Panc1 (cell line): ENCODE results near the gene TMEM220. TPM values are rescaled to one million over a fixed set of nuclear protein-coding genes. Genes with fewer than 3 reads are reported as not detected.

Experiments used
- ATAC-seq: fragments of 200-7000 bp; cut with Tn5 transposase; 2 replicates; pipeline ENCODE4 v1.9.1; 2020; ENCODE audit warnings: mild to moderate bottlenecking, moderate library complexity
- BruUV-seq: library from RNA; stranded (reverse); fragments of 400-500 nt; replicated peaks from 2 replicates; lab custom pipeline; 2021; lab: Mats Ljungman, UMichigan
- CTCF ChIA-PET: fragments of 300-600 bp; sonication (Branson Sonifier 250); formaldehyde crosslinking; loops from one replicate; lab custom pipeline; 2022; ENCODE audit warnings: antibody characterized with exemption; lab: Charles Lee
- POLR2A ChIA-PET: fragments of 300-600 bp; sonication (Branson Sonifier 250); formaldehyde crosslinking; loops from one replicate; lab custom pipeline; 2022; ENCODE audit warnings: antibody characterized with exemption; lab: Charles Lee
- DNase-seq: peaks from one replicate; pipeline ENCODE4 v3.0.0-alpha.2; 2010; ENCODE audit warnings: low read depth, low spot score
- H3K27ac ChIP-seq: 2 replicates; pipeline ENCODE4 v1.5.1; 2011; ENCODE audit warnings: mild to moderate bottlenecking, low read length, inconsistent platforms
- H3K27me3 ChIP-seq: fragments of 200-500 bp; sonication (Bioruptor generic); 2 replicates; pipeline ENCODE4 v1.6.0; 2014; ENCODE audit warnings: low read length, inconsistent platforms; ENCODE audit not compliant: control insufficient read depth, insufficient read depth
- H3K36me3 ChIP-seq: fragments of 200-500 bp; sonication (Bioruptor generic); 2 replicates; pipeline ENCODE4 v1.5.1; 2014; ENCODE audit warnings: inconsistent platforms, mild to moderate bottlenecking, low read length, moderate library complexity; ENCODE audit not compliant: control insufficient read depth, insufficient read depth
- H3K4me1 ChIP-seq: 2 replicates; pipeline ENCODE4 v1.5.1; 2011; ENCODE audit warnings: inconsistent platforms, mild to moderate bottlenecking, low read length, moderate library complexity; ENCODE audit not compliant: control insufficient read depth, insufficient read depth
- H3K4me3 ChIP-seq, 2 experiments: 2 replicates each; pipeline ENCODE4 v1.5.1; 2011 to 2012; ENCODE audit warnings: low read depth in 2 of 2, low read length in 2 of 2, mild to moderate bottlenecking in 2 of 2, inconsistent platforms in 1 of 2, moderate library complexity in 1 of 2
- H3K9me3 ChIP-seq: fragments of 200-500 bp; sonication (Bioruptor generic); 2 replicates; pipeline ENCODE4 v1.5.1; 2014; ENCODE audit warnings: low read depth, mild to moderate bottlenecking, inconsistent platforms, low read length, moderate library complexity; ENCODE audit not compliant: control insufficient read depth, insufficient read depth
- POLR2AphosphoS5 ChIP-seq: IDR thresholded peaks from 2 replicates; pipeline ENCODE4 v1.6.1; 2012; ENCODE audit warnings: mild to moderate bottlenecking, low read depth, low read length, moderate library complexity
- SIN3A ChIP-seq: IDR thresholded peaks from 2 replicates; pipeline ENCODE4 v1.6.1; 2012; ENCODE audit warnings: low read depth, mild to moderate bottlenecking, low read length, moderate library complexity, borderline replicate concordance; ENCODE audit not compliant: insufficient read depth
- TCF7L2 ChIP-seq: IDR thresholded peaks from 2 replicates; pipeline ENCODE4 v1.6.1; 2011; ENCODE audit warnings: mild to moderate bottlenecking, low read depth, low read length, inconsistent platforms
- in situ Hi-C: cut with HindIII; loops from 2 replicates; pipeline ENCODE4 v1.10.0; 2016; ENCODE audit warnings: low sequenced_read_pairs, low pct_unique_long_range_greater_than_20kb
- intact Hi-C: fragments of 100-400 bp; cut with micrococcal nuclease; formaldehyde crosslinking; loops from one replicate; pipeline ENCODE4 v1.10.0; 2022; ENCODE audit not compliant: unreplicated experiment
- total RNA-seq: library from RNA; stranded (reverse); gene quantifications from one replicate; pipeline ENCODE4 v1.2.1, GENCODE V29; 2021; ENCODE audit not compliant: unreplicated experiment
- TF ChIP-seq, protein P1 (sequence below), 2 experiments: IDR thresholded peaks; 2 replicates each; pipeline ENCODE4 v1.6.1; 2011 to 2012; ENCODE audit warnings: low read depth in 2 of 2, control low read depth in 1 of 2, low read length in 1 of 2, mild to moderate bottlenecking in 1 of 2, moderate library complexity in 1 of 2; ENCODE audit not compliant: insufficient read depth in 1 of 2
- TF ChIP-seq, protein P2 (sequence below): fragments of 450-650 bp; IDR thresholded peaks from 2 replicates; pipeline ENCODE4 v1.5.1; 2017; ENCODE audit warnings: mild to moderate bottlenecking

The TMEM220 gene
- total RNA-seq, 1 experiment from 2014 or later, result 9.3 TPM

DNA sequence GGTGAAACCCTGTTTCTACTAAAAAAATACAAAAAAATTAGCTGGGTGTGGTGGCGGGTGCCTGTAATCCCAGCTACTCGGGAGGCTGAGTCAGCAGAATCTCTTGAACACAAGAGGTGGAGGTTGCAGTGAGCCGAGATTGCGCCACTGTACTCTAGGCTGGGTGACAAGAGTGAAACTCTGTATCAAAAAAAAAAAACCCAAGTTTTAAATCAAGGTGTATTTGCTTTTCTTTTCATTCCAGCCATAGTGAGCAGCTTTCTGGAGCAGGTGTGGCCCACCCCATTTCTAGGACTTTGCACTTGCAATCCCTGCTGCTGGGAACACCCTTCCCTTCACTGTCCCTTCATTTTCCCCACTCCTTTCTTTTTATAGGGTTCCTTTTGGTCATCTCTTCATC, 45.2 kb upstream of the TMEM220 start:
- no peak for DNase-seq
- intact Hi-C loops, result no loop called here
- Histone ChIP-seq H3K9me3 (no peaks in the 10 kb centered on the region), H3K27ac (no peak overlapping the region), H3K27me3 (no peaks in the 10 kb centered on the region), H3K4me3 (no peak overlapping the region), H3K36me3 (no peaks in the 10 kb centered on the region), H3K4me1 (no peaks in the 10 kb centered on the region)
- in situ Hi-C loops, result no loop called here
- ChIA-PET POLR2A (no interaction called here), CTCF (no interaction called here)
- TF ChIP-seq TCF7L2 (no peak), POLR2AphosphoS5 (no peak), SIN3A (no peak)
- TF ChIP-seq, protein P1, sequence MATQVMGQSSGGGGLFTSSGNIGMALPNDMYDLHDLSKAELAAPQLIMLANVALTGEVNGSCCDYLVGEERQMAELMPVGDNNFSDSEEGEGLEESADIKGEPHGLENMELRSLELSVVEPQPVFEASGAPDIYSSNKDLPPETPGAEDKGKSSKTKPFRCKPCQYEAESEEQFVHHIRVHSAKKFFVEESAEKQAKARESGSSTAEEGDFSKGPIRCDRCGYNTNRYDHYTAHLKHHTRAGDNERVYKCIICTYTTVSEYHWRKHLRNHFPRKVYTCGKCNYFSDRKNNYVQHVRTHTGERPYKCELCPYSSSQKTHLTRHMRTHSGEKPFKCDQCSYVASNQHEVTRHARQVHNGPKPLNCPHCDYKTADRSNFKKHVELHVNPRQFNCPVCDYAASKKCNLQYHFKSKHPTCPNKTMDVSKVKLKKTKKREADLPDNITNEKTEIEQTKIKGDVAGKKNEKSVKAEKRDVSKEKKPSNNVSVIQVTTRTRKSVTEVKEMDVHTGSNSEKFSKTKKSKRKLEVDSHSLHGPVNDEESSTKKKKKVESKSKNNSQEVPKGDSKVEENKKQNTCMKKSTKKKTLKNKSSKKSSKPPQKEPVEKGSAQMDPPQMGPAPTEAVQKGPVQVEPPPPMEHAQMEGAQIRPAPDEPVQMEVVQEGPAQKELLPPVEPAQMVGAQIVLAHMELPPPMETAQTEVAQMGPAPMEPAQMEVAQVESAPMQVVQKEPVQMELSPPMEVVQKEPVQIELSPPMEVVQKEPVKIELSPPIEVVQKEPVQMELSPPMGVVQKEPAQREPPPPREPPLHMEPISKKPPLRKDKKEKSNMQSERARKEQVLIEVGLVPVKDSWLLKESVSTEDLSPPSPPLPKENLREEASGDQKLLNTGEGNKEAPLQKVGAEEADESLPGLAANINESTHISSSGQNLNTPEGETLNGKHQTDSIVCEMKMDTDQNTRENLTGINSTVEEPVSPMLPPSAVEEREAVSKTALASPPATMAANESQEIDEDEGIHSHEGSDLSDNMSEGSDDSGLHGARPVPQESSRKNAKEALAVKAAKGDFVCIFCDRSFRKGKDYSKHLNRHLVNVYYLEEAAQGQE (IDR thresholded peaks at IDR 0.05; ENCODE audit: insufficient read depth in 1 of 2, low read depth in 2 of 2, low read length in 1 of 2), result no peak
- TF ChIP-seq, protein P2, sequence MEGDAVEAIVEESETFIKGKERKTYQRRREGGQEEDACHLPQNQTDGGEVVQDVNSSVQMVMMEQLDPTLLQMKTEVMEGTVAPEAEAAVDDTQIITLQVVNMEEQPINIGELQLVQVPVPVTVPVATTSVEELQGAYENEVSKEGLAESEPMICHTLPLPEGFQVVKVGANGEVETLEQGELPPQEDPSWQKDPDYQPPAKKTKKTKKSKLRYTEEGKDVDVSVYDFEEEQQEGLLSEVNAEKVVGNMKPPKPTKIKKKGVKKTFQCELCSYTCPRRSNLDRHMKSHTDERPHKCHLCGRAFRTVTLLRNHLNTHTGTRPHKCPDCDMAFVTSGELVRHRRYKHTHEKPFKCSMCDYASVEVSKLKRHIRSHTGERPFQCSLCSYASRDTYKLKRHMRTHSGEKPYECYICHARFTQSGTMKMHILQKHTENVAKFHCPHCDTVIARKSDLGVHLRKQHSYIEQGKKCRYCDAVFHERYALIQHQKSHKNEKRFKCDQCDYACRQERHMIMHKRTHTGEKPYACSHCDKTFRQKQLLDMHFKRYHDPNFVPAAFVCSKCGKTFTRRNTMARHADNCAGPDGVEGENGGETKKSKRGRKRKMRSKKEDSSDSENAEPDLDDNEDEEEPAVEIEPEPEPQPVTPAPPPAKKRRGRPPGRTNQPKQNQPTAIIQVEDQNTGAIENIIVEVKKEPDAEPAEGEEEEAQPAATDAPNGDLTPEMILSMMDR, result no peak
- no TSS peak for BruUV-seq
- ATAC-seq, result no peak

DNA sequence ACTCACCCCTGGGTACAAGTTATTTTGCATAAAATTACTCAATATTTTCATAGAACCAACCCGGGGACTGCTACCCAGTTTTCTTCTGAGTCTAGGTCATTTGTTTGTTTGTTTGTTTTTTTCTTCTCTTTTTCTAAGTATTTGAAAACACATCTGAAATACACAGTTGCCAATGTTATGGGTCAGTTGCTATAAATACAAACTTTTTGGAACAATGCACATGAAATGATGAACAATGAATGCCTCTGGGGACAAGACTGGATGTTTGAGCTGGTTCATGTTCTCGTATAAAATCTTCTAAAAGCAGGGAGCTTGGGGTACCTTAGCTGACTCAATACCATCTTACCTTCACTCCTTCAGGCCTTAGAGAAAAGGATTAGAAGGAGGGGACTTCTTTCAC, 43.6 kb upstream of the TMEM220 start:
- POLR2A ChIA-PET, result no interaction called here
- no peaks in the 10 kb centered on the region for H3K27me3 ChIP-seq
- H3K4me3 ChIP-seq, result no peak overlapping the region
- no peak for DNase-seq
- no peaks in the 10 kb centered on the region for H3K36me3 ChIP-seq
- CTCF ChIA-PET, result interaction anchor here (0.5 kb wide), 1 partner anchor 44 kb away, joined by 4 read pairs; the partner anchor contains the start of gene TMEM220
- no TSS peak for BruUV-seq
- no peak for ATAC-seq
- intact Hi-C loops, result no loop called here
- H3K9me3 ChIP-seq, result no peaks in the 10 kb centered on the region
- no peak overlapping the region for H3K27ac ChIP-seq
- no peaks in the 10 kb centered on the region for H3K4me1 ChIP-seq
- no peak for TF ChIP-seq POLR2AphosphoS5
- TF ChIP-seq, protein P2, result no peak
- TF ChIP-seq TCF7L2, result no peak
- TF ChIP-seq, protein P1 (IDR thresholded peaks at IDR 0.05; ENCODE audit: insufficient read depth in 1 of 2, low read depth in 2 of 2, low read length in 1 of 2), result no peak
- no peak for TF ChIP-seq SIN3A
- in situ Hi-C loops, result no loop called here
